Measurements from ENCODE around the gene C1S.

DNA sequence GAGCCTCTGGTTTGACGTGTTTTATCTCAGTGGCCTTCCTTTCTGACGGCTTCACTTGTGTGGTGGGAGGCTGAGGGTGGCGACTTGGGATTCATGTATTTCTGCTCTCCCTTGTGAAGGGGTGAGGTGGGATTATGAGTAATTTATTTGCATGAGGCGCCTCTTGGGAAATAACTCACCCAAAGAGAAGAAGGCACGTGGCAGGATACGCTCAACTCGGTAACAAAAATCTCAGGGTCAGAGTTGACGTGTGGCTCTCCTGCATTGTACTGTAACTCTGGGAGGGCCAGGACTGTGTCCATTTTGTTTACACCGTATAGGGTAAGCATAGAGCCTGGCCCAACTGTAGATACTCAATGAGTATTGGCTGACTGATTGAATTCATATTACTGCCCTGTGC is 14.6 kb upstream of the C1S start:
- TF ChIP-seq, protein P1, sequence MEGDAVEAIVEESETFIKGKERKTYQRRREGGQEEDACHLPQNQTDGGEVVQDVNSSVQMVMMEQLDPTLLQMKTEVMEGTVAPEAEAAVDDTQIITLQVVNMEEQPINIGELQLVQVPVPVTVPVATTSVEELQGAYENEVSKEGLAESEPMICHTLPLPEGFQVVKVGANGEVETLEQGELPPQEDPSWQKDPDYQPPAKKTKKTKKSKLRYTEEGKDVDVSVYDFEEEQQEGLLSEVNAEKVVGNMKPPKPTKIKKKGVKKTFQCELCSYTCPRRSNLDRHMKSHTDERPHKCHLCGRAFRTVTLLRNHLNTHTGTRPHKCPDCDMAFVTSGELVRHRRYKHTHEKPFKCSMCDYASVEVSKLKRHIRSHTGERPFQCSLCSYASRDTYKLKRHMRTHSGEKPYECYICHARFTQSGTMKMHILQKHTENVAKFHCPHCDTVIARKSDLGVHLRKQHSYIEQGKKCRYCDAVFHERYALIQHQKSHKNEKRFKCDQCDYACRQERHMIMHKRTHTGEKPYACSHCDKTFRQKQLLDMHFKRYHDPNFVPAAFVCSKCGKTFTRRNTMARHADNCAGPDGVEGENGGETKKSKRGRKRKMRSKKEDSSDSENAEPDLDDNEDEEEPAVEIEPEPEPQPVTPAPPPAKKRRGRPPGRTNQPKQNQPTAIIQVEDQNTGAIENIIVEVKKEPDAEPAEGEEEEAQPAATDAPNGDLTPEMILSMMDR (IDR thresholded peaks at IDR 0.05), result no peak
- no peak for TF ChIP-seq POLR2A (IDR thresholded peaks at IDR 0.05)
